ENCODE data around the gene C9orf153.
A peak's percentile ranks its signal among the peaks of the same experiment; 100 is the strongest.
"Not testable (repeated sequence)": the region's sequence is repeated elsewhere in the genome, so short reads cannot be mapped to it uniquely, and the experiment has no call there.

C9orf153 gene

GRCh38 chr9:86263876-86264275 is 4.4 kb upstream of the C9orf153 start:
- no peak for DNase-seq (ENCODE audit: low spot score)

GRCh38 chr9:86262492-86262891 is 3.0 kb upstream of the C9orf153 start:
- no peak for DNase-seq (ENCODE audit: low spot score)

- no peak for DNase-seq (ENCODE audit: low spot score)
These were observed 2.1 kb downstream of the C9orf153 start for GRCh38 chr9:86257391-86257790.

GRCh38 chr9:86256653-86257052 is 2.8 kb downstream of the C9orf153 start:
- no peak for DNase-seq (ENCODE audit: low spot score)

- DNase-seq (ENCODE audit: low spot score), result no peak
These were observed 5.9 kb downstream of the C9orf153 start for GRCh38 chr9:86253577-86253976.

- DNase-seq (ENCODE audit: low spot score), result no peak
These were observed 6.6 kb downstream of the C9orf153 start for GRCh38 chr9:86252870-86253269.

- DNase-seq (ENCODE audit: low spot score), result no peak
These were observed 9.3 kb downstream of the C9orf153 start for GRCh38 chr9:86250123-86250522.

- DNase-seq (ENCODE audit: low spot score), result no peak
These were observed 10.7 kb downstream of the C9orf153 start for GRCh38 chr9:86248746-86249145.

GRCh38 chr9:86246752-86247161 is 12.7 kb downstream of the C9orf153 start:
- DNase-seq (ENCODE audit: low spot score), result no peak

GRCh38 chr9:86242071-86242470 is 17.4 kb downstream of the C9orf153 start:
- no peak for DNase-seq (ENCODE audit: low spot score)

GRCh38 chr9:86241216-86241615 is 18.2 kb downstream of the C9orf153 start:
- no peak for DNase-seq (ENCODE audit: low spot score)

- peak; percentile 64 for DNase-seq (ENCODE audit: low spot score)
These were observed 20.3 kb downstream of the C9orf153 start for GRCh38 chr9:86238861-86239770.

- DNase-seq (ENCODE audit: low spot score), result no peak
These were observed 28.6 kb downstream of the C9orf153 start for GRCh38 chr9:86230858-86231257.

GRCh38 chr9:86222667-86223066 is 36.8 kb downstream of the C9orf153 start:
- no peak for DNase-seq (ENCODE audit: low spot score)

GRCh38 chr9:86219606-86220005 is 39.9 kb downstream of the C9orf153 start:
- DNase-seq (ENCODE audit: low spot score), result no peak

- DNase-seq (ENCODE audit: low spot score), result no peak
These were observed 42.2 kb downstream of the C9orf153 start for GRCh38 chr9:86217076-86217755.

GRCh38 chr9:86207193-86207592 is 52.3 kb downstream of the C9orf153 start:
- DNase-seq (ENCODE audit: low spot score), result no peak

- peak; percentile 88 for DNase-seq (ENCODE audit: low spot score)
These were observed 57.0 kb downstream of the C9orf153 start for GRCh38 chr9:86202338-86202882.

- DNase-seq (ENCODE audit: low spot score), result no peak
These were observed 57.8 kb downstream of the C9orf153 start for GRCh38 chr9:86201474-86202337.

- DNase-seq (ENCODE audit: low spot score), result no peak
These were observed 58.8 kb downstream of the C9orf153 start for GRCh38 chr9:86200599-86201162.

- no peak for DNase-seq (ENCODE audit: low spot score)
These were observed 66.4 kb downstream of the C9orf153 start for GRCh38 chr9:86193088-86193487.

- not testable (repeated sequence) for DNase-seq (ENCODE audit: low spot score)
These were observed 68.8 kb downstream of the C9orf153 start for GRCh38 chr9:86190700-86191099.
